K562 (cell line): Measurements from ENCODE around the gene APIP.

ENCODE experiments used
- CTCF ChIP-seq, 3 experiments: IDR thresholded peaks in 2 of 3; conservative IDR thresholded peaks in 1 of 3; 2 replicates each; pipeline ENCODE4 v1.5.1; 2011 to 2012; ENCODE audit warnings: low read length in 3 of 3, mild to moderate bottlenecking in 3 of 3, control low read depth in 2 of 3, improper control_type of control experiment in 1 of 3, inconsistent platforms in 1 of 3, low read depth in 1 of 3, mixed read lengths in 1 of 3, moderate library complexity in 1 of 3; ENCODE audit not compliant: insufficient read depth in 2 of 3
- E4F1 ChIP-seq: fragments of 250-450 bp; sonication (Bioruptor Pico); IDR thresholded peaks from 2 replicates; pipeline ENCODE4 v1.5.0; 2021; ENCODE audit warnings: mild to moderate bottlenecking, borderline replicate concordance
- ELF1 ChIP-seq: fragments of 200-800 bp; sonication (Bioruptor generic); IDR thresholded peaks from 2 replicates; pipeline ENCODE4 v1.6.1; 2016; ENCODE audit warnings: missing genetic modification characterization, missing compliant biosample characterization
- EP300 ChIP-seq: IDR thresholded peaks from 2 replicates; pipeline ENCODE4 v1.6.1; 2012; ENCODE audit warnings: low read length, improper control_type of control experiment
- FOS ChIP-seq: IDR thresholded peaks from 3 replicates; pipeline ENCODE4 v1.6.1; 2011; ENCODE audit not compliant: insufficient read length; ENCODE audit errors: extremely low read depth
- HINFP ChIP-seq: fragments of 450-650 bp; conservative IDR thresholded peaks from 2 replicates; pipeline ENCODE4 v1.6.1; 2016; ENCODE audit warnings: missing genetic modification characterization, low read depth, mild to moderate bottlenecking, control low read depth, missing compliant biosample characterization
- JUNB ChIP-seq: fragments of 450-650 bp; formaldehyde crosslinking; conservative IDR thresholded peaks from 2 replicates; pipeline ENCODE4 v1.4.0; 2020; ENCODE audit warnings: mild to moderate bottlenecking
- NCOA4 ChIP-seq: fragments of 450-650 bp; IDR thresholded peaks from 2 replicates; pipeline ENCODE4 v1.6.1; 2018; ENCODE audit warnings: mild to moderate bottlenecking; ENCODE audit not compliant: partially characterized antibody
- REST ChIP-seq, 2 experiments: fragments of 450-650 bp; formaldehyde crosslinking in 1 of 2; IDR thresholded peaks; 2 replicates each; pipeline versions ENCODE4 v1.4.0 to v1.6.1; 2014 to 2020; ENCODE audit warnings: mild to moderate bottlenecking in 2 of 2, borderline replicate concordance in 1 of 2, low read depth in 1 of 2
- XRCC5 ChIP-seq: fragments of 200-400 bp; formaldehyde crosslinking; IDR thresholded peaks from 2 replicates; pipeline ENCODE4 v1.6.1; 2017; ENCODE audit warnings: low read depth, mild to moderate bottlenecking, low read length
- ZBTB43 ChIP-seq: sonication (generic); formaldehyde crosslinking; IDR thresholded peaks from 2 replicates; pipeline ENCODE4 v1.8.0; 2023; ENCODE audit warnings: mild to moderate bottlenecking, missing genetic modification reagents
- ZNF444 ChIP-seq: fragments of 250-450 bp; sonication (Bioruptor Pico); IDR thresholded peaks from 2 replicates; pipeline ENCODE4 v1.4.0; 2020; ENCODE audit warnings: mild to moderate bottlenecking, moderate library complexity
- ZNF830 ChIP-seq: fragments of 250-450 bp; sonication (Bioruptor Pico); IDR thresholded peaks from 2 replicates; pipeline ENCODE4 v1.5.0; 2021; ENCODE audit warnings: mild to moderate bottlenecking

- TF ChIP-seq JUNB (CRISPR knock-in tag) (no peak), EP300 (no peak), ZNF830 (CRISPR knock-in tag) (no peak), E4F1 (CRISPR knock-in tag) (no peak), ZBTB43 (CRISPR knock-in tag) (no peak), XRCC5 (no peak), NCOA4 (no peak), HINFP (tag) (no peak), FOS (no peak), ZNF444 (CRISPR knock-in tag) (no peak), CTCF (IDR thresholded peaks at IDR 0.05 in 2 of 3, conservative IDR thresholded peaks at IDR 0.05 in 1 of 3; ENCODE audit: insufficient read depth in 2 of 3, low read depth in 1 of 3, low read length in 3 of 3) (no peak), ELF1 (tag) (no peak), REST (IDR thresholded peaks at IDR 0.05; ENCODE audit: borderline replicate concordance) (no peak), REST (CRISPR knock-in tag; IDR thresholded peaks at IDR 0.05; ENCODE audit: low read depth) (no peak)
Measured at GRCh38 chr11:34846467-34846866, 69.7 kb downstream of the APIP start.
